Esophagus mucosa (tissue), 1 donor: Measurements from ENCODE around the gene WWTR1. TPM values are rescaled to one million over a fixed set of nuclear protein-coding genes. Genes with fewer than 3 reads are reported as not detected.

Experiments used
- ATAC-seq: fragments of 200-7000 bp; cut with Tn5 transposase; one replicate; pipeline ENCODE4 v1.9.1; 2020
- total RNA-seq: library from RNA; stranded (reverse); gene quantifications from one replicate; pipeline ENCODE4 v1.2.4, GENCODE V29; 2023
- donor health status: DM: yes; HTN: yes; CAD: no.

Gene WWTR1
- total RNA-seq, 1 donor from 2014 or later = 30.7 TPM

GRCh38 chr3:149621218-149622005 lies 36.4 kb downstream of the WWTR1 start:
- no peak for ATAC-seq

GRCh38 chr3:149620291-149621020 lies 37.4 kb downstream of the WWTR1 start:
- ATAC-seq = no peak

- peak; percentile 26 for ATAC-seq
Measured at GRCh38 chr3:149619136-149619535, 38.7 kb downstream of the WWTR1 start.

GRCh38 chr3:149618151-149619123 lies 39.4 kb downstream of the WWTR1 start:
- ATAC-seq = peak; percentile 30

GRCh38 chr3:149615731-149616221 lies 42.0 kb downstream of the WWTR1 start:
- peak; percentile 36 for ATAC-seq

GRCh38 chr3:149613988-149614387 lies 43.8 kb downstream of the WWTR1 start:
- no peak for ATAC-seq

GRCh38 chr3:149612456-149612855 lies 45.4 kb downstream of the WWTR1 start:
- no peak for ATAC-seq

DNA sequence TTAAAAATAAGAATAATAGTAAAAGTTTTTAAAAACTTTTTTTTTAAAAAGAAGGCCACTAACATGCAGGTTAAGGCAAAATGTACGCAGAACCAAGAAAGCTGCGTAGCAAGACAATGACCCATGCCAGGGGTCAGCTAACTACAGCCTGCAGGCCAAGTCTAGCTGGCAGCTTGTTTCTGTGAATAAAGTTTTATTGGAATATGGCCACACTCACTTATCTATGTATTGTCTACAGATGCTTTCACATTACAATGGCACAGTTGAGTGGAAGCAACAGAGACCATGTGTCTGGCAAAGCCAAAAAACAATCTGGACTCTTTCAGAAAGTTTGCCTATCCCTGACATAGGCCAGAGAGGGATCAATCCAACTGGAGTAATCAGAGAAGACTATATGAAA lies 46.7 kb downstream of the WWTR1 start:
- ATAC-seq = no peak

- no peak for ATAC-seq
Measured at GRCh38 chr3:149610351-149611105, 47.3 kb downstream of the WWTR1 start.

- ATAC-seq = no peak
Measured at GRCh38 chr3:149609595-149609994, 48.2 kb downstream of the WWTR1 start.

GRCh38 chr3:149608987-149609386 lies 48.8 kb downstream of the WWTR1 start:
- ATAC-seq = no peak

DNA sequence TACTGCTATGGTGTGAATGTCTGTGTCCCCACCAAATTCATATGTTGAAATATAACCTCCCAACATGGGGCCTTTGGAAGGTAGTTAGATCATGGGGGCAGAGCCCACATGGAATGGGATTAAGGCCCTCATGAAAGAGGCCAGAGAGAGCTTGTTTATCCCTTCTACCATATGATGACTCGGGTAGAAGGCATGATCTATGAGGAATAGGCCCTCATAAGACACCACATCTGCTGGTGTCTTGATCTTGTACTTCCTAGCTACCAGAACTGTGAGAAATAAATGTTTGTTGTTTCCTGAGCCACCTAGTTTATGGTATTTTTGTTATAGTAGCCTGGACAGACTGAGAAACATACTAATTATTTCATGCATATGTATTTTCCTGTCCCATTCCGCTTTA lies 51.9 kb downstream of the WWTR1 start:
- ATAC-seq = peak; percentile 43

DNA sequence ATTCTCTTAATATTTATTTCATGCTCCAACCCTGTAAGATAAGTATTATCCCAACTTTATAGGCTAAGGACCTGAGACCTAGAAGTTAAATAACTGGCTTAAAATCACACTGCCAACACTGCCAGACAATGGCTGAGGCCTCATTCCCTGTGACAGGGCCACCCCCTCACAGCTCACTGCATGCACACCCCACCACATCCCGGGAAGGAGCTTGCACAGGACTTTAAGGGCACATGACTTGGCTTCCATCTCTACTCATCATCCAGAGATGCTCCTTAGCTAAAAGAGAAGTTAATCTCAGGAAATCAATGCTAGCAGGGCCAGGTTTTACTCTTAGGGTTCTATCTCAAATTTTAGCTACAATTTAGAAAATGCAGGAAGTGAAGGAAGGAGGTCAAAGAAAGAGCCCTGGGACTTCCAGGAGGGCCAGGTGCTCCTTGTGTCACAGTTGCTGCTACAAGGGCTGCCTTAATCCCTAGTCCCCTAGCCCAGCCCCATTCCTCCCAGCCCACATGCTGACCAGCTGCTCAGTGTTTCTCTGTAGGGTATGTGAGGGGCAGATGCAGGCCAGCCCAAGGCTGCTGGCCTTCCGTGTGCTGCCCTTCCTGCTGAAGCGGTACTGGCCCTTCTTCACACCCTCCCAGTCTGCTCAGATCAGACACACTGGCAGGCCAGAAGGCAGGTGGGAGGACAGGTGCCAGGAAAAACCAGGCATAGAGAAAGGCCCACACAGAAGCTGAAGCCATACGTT lies 53.5 kb downstream of the WWTR1 start:
- no peak for ATAC-seq

DNA sequence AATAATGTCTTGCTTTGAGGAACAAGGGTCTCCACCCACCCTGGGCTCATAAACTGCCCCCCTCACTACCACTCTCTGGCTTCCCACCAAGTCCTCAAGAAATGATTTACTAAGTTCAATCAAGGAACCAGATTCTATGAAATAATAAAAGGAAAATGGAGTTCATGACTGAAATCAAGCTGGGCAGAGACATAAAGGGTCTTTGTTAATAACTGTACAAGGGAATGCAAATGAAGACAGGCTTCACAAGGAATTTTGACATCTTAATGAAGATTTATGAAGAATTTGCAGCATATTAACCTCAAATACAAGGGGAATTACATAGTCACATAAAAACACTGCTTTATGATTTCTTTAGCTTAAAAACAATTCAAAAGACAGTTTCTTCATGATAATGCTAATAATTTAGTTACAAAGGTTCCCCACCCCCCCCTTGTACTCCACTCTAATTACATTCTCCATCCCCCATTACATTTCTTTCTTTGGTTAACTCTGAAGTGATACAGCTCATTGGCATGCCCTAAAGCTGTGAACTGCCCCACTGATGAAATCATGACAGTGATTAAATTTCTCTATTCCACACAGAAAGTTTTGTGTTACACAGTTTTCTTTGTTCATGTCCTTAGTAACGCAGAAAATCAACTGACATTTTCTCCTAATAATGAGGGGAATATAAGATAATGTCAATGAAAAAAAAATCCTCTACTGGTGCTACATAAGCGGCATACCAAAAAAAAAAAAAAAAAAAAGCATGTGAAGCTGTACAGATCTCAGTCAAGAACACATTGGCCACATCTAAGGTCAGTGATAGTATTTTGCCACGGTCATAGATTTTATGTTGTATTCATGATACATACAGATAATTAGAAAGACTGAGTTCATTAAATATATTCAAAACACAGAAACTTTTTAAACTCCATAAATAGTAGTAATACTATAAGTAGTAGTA lies 54.4 kb downstream of the WWTR1 start:
- ATAC-seq = no peak

DNA sequence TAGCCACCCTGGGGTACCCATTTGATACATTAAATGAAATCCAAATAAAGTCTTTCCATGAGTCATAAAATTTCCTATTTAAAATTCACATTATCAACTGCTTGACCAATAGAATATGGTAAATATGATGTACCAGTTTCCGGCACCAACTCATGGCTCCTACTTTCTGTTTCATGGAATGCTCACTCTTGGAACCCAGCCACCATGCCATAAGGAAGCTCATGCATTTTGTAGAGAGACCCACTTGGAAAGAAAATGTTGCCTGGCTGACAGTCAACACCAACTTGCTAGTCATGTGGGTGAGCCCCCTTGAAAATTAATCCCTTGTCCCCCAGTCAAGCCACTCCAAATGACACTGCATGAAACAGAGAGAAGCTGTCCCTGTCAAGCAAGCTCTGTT lies 57.2 kb downstream of the WWTR1 start:
- ATAC-seq = no peak

DNA sequence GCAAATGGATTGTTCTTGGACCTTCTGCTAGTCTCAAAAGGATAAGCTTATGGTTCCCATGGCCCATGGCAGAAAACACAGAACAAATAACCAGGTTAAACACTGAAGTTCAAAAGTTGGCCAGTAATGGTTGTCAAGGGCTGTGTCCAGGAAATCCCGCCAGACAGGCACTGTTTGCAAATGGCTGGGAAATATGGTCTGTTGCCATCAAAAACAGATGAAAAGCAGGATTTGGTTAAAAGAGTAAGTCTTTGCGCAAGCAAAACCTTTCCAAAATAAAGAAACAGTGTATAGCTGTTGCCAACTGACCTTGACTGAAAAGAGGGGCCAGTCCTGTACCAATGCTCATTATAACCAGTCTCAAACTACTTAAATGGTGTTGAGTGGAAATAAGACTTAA lies 58.6 kb downstream of the WWTR1 start:
- no peak for ATAC-seq

- ATAC-seq = peak; percentile 44
Measured at GRCh38 chr3:149596134-149596770, 61.6 kb downstream of the WWTR1 start.

DNA sequence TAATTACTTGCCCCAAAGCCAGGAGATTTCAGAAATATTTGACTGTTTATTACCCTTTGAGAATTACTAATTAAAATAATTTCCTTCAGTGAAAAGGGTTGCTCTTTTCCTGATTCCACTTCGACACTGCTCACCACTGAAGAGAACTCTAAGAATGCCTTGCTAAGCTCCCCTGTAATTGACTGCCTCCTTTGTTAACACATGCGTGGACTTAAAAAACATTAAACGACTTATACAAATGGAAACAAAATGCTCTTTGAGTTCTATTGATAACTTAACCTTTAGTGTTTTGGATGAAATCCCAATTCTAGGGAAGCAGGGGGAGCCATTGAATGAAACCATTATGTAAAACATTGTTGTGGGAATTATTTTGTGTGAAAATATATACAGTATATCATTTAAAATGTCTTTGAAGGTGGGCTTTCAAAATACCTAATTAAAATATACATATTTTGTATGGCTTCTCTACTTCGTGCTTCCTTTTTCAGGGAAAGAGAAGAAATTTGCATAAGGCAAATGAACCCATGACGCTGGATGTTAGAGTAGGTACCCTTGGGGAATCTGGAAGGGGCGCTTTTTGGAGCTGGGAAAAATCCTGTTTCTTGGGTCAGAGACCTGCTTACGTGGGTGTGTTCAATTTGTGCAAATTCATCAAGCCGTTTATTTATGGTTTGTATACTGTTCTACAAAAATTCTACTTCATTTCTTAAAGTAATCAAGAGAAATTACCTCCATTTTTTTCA lies 64.2 kb downstream of the WWTR1 start:
- ATAC-seq = no peak
